Neural progenitor cell (in vitro differentiated cells): ENCODE results near the gene TLK2.
"Not testable (repeated sequence)": the region's sequence is repeated elsewhere in the genome, so short reads cannot be mapped to it uniquely, and the experiment has no call there.

ENCODE experiments used
- CTCF ChIP-seq: fragments of 200-600 bp; sonication (generic); IDR thresholded peaks from 2 replicates; pipeline ENCODE4 v1.5.1; 2017; ENCODE audit warnings: antibody characterized with exemption, mild to moderate bottlenecking
- EZH2 ChIP-seq: fragments of 200-600 bp; sonication (generic); IDR thresholded peaks from 2 replicates; pipeline ENCODE4 v1.6.1; 2017; ENCODE audit warnings: antibody characterized with exemption, mild to moderate bottlenecking, moderate library complexity
- EZH2phosphoT487 ChIP-seq: fragments of 200-600 bp; sonication (generic); IDR thresholded peaks from 2 replicates; pipeline ENCODE4 v1.6.1; 2017; ENCODE audit warnings: antibody characterized with exemption

- not testable (repeated sequence) for TF ChIP-seq CTCF, EZH2phosphoT487, EZH2
Measured at GRCh38 chr17:62546066-62546465, 67.4 kb downstream of the TLK2 start.
